ENCODE results near the gene ZMIZ2. TPM values are rescaled to one million over a fixed set of nuclear protein-coding genes. Genes with fewer than 3 reads are reported as not detected.

Gene ZMIZ2
- total and polyA plus RNA-seq, 2 donors (not counting 1 experiment from before 2014, with no cell fraction given): 254 to 442 TPM

GRCh38 chr7:44798649-44799305 is 50.1 kb downstream of the ZMIZ2 start:
- H3K4me1 ChIP-seq (ENCODE audit: control insufficient read depth in 2 of 2, insufficient read depth in 2 of 2, low read length in 2 of 2): peaks cover 15 to 26% of the 10 kb centered on the region in 2 donors
- POLR2A ChIA-PET: interaction anchor here (0.9 to 1.4 kb wide), 2 partner anchors 9 to 48 kb away, joined by 4 to 6 read pairs; no protein-coding TSS in a partner anchor
- no peaks in the 10 kb centered on the region for H3K27me3 ChIP-seq (replicated peaks in 1 of 4; ENCODE audit: control extremely low read depth in 1 of 4, control insufficient read depth in 3 of 4, insufficient read depth in 4 of 4, low read length in 3 of 4)
- peak overlapping the region; percentile 8 to 92 for H3K27ac ChIP-seq (ENCODE audit: low read length in 2 of 2)
- 0% methylated on average over 1 of the region's 2 CpGs for WGBS (ENCODE audit: insufficient coverage)
- no peak for ATAC-seq (ENCODE audit: low read depth)
- CTCF ChIA-PET: interaction anchor here (0.7 to 2.5 kb wide), 11 partner anchors 26 to 339 kb away, joined by 3 to 17 read pairs (median 3); partner anchors contain the start of genes H2AZ2, TBRG4 and ZMIZ2
- H3K79me2 ChIP-seq (ENCODE audit: control insufficient read depth, insufficient read depth, low read length): peaks cover 36% of the 10 kb centered on the region
- H4K20me1 ChIP-seq (ENCODE audit: control insufficient read depth, insufficient read depth, low read length, poor library complexity, severe bottlenecking): peaks cover 49% of the 10 kb centered on the region
- Mint-ChIP-seq H3K27ac (peak overlapping the region; percentile 57), H3K4me3 (peak overlapping the region; percentile 93), H3K27me3 (no peaks in the 10 kb centered on the region), H3K4me1 (peaks cover 40% of the 10 kb centered on the region), H3K9me3 (ENCODE audit: insufficient read depth) (no peaks in the 10 kb centered on the region)
- H3K4me2 ChIP-seq (replicated peaks; ENCODE audit: low read depth, low read length, poor library complexity, severe bottlenecking): peak overlapping the region; percentile 79
- H3K9me3 ChIP-seq (ENCODE audit: control extremely low read depth in 1 of 3, control insufficient read depth in 2 of 3, insufficient read depth in 1 of 3, low read length in 2 of 3): no peaks in the 10 kb centered on the region
- peaks cover 15 to 52% of the 10 kb centered on the region in 2 experiments for H3K36me3 ChIP-seq (replicated peaks in 1 of 2; ENCODE audit: control extremely low read depth in 1 of 2, control insufficient read depth in 1 of 2, extremely low read depth in 1 of 2, insufficient read depth in 2 of 2, low read length in 1 of 2)
- peak overlapping the region; percentile 84 for H3K9ac ChIP-seq (ENCODE audit: low read length)
- intact Hi-C loops (cut with micrococcal nuclease): loop anchor here (5.0 kb wide), 2 partner anchors 96 to 871 kb away; partner anchors contain the start of gene UBE2D4
- DNase-seq: no peak
- TF ChIP-seq EZH2 (IDR thresholded peaks at IDR 0.05; ENCODE audit: borderline replicate concordance, insufficient read depth, low read depth, low read length, poor library complexity, severe bottlenecking) (no peak), CTCF (IDR thresholded peaks at IDR 0.05) (no peak)
- H2AFZ ChIP-seq (ENCODE audit: insufficient read depth, low read depth, low read length, poor library complexity, severe bottlenecking): no peak overlapping the region
- peak overlapping the region in 1 of 5 experiments; percentile 77 for H3K4me3 ChIP-seq (ENCODE audit: control extremely low read depth in 1 of 5, extremely low read depth in 1 of 5, insufficient read depth in 1 of 5, low read depth in 2 of 5, low read length in 4 of 5)

GRCh38 chr7:44799939-44800338 is 51.3 kb downstream of the ZMIZ2 start:
- Mint-ChIP-seq H3K9me3 (ENCODE audit: insufficient read depth) (no peaks in the 10 kb centered on the region), H3K27ac (no peak overlapping the region), H3K4me1 (peaks cover 37% of the 10 kb centered on the region), H3K27me3 (no peaks in the 10 kb centered on the region), H3K4me3 (no peak overlapping the region)
- no peak overlapping the region for H3K4me2 ChIP-seq (replicated peaks; ENCODE audit: low read depth, low read length, poor library complexity, severe bottlenecking)
- peaks cover 49% of the 10 kb centered on the region for H4K20me1 ChIP-seq (ENCODE audit: control insufficient read depth, insufficient read depth, low read length, poor library complexity, severe bottlenecking)
- TF ChIP-seq EZH2 (IDR thresholded peaks at IDR 0.05; ENCODE audit: borderline replicate concordance, insufficient read depth, low read depth, low read length, poor library complexity, severe bottlenecking): no peak
- TF ChIP-seq CTCF (IDR thresholded peaks at IDR 0.05): no peak
- H3K4me3 ChIP-seq (ENCODE audit: control extremely low read depth in 1 of 5, extremely low read depth in 1 of 5, insufficient read depth in 1 of 5, low read depth in 2 of 5, low read length in 4 of 5): no peak overlapping the region
- peaks cover 15 to 54% of the 10 kb centered on the region in 2 experiments for H3K36me3 ChIP-seq (replicated peaks in 1 of 2; ENCODE audit: control extremely low read depth in 1 of 2, control insufficient read depth in 1 of 2, extremely low read depth in 1 of 2, insufficient read depth in 2 of 2, low read length in 1 of 2)
- no peak for DNase-seq
- H3K79me2 ChIP-seq (ENCODE audit: control insufficient read depth, insufficient read depth, low read length): peaks cover 36% of the 10 kb centered on the region
- H3K27me3 ChIP-seq (replicated peaks in 1 of 4; ENCODE audit: control extremely low read depth in 1 of 4, control insufficient read depth in 3 of 4, insufficient read depth in 4 of 4, low read length in 3 of 4): no peaks in the 10 kb centered on the region
- no peak overlapping the region for H2AFZ ChIP-seq (ENCODE audit: insufficient read depth, low read depth, low read length, poor library complexity, severe bottlenecking)
- 94% methylated on average over 3 of the region's 4 CpGs for whole genome bisulfite sequencing (ENCODE audit: insufficient coverage)
- ChIA-PET CTCF (no interaction called here), POLR2A (interaction anchor here (0.7 kb wide), 1 partner anchor 226 kb away, joined by 4 read pairs; no protein-coding TSS in a partner anchor)
- no peak overlapping the region for H3K9ac ChIP-seq (ENCODE audit: low read length)
- H3K9me3 ChIP-seq (ENCODE audit: control extremely low read depth in 1 of 3, control insufficient read depth in 2 of 3, insufficient read depth in 1 of 3, low read length in 2 of 3): no peaks in the 10 kb centered on the region
- H3K27ac ChIP-seq (ENCODE audit: low read length in 2 of 2): no peak overlapping the region
- peaks cover 15 to 26% of the 10 kb centered on the region in 2 donors for H3K4me1 ChIP-seq (ENCODE audit: control insufficient read depth in 2 of 2, insufficient read depth in 2 of 2, low read length in 2 of 2)
- ATAC-seq (ENCODE audit: low read depth): no peak
- intact Hi-C loops (cut with micrococcal nuclease): loop anchor here (5.0 kb wide), 2 partner anchors 98 to 873 kb away; partner anchors contain the start of gene UBE2D4
